HG03575 (cell line): ENCODE results near the gene GATAD2A.
"Not testable (repeated sequence)": the region's sequence is repeated elsewhere in the genome, so short reads cannot be mapped to it uniquely, and the experiment has no call there.

Source experiments
- ATAC-seq: cut with Tn5 transposase; IDR thresholded peaks from one replicate; pipeline ENCODE4 v1.9.1; 2021; ENCODE audit not compliant: unreplicated experiment, insufficient number of reproducible peaks, low FRiP score; ENCODE audit errors: extremely low read depth

GATAD2A gene

DNA sequence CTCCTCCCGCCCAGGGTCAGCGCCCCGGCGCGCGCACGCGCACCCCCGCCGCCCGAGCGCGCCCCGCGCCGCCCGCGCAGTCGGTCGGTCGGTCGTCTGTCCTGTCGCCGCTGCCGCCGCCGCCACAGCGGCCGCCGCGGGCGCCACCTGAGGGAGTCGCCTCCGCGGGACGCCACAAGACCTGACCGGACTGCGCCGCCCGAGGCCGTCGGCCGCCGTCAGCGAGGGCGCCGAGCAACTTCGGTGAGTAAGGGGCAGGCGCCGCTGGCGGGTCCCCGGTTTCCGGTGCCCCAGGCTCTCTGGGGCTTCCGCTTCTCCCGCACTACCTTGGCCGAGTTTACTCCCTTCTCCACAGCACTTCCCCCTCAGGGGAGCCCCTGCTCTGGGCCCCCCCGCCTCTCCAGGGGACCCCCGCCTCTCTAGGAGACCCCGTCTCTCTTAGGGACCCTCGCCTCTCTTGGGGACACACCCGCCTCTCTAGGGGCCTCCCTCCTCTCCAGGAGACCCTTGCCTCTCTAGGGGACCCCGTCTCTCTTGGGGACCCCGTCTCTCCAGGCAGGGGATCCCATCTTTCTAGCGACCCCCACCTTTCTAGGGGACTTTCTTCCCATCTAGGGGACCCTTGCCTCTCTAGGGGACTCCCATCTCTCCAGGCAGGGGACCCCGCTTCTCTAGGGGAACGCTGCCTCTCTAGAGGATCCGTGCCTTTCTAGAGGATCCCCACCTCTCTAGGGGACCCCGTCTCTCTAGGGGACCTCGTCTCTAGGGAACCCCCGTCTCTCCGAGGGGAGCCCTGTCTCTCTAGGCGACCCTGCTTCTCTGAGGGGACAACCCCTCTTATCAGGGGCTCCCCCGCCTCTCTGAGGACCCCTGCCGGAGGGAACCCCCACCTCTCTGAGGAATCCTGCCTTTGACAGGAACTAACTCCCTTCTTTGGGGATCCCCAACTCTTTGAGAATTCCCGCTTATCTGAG lies 19.3 kb upstream of the GATAD2A start:
- ATAC-seq, result no peak

DNA sequence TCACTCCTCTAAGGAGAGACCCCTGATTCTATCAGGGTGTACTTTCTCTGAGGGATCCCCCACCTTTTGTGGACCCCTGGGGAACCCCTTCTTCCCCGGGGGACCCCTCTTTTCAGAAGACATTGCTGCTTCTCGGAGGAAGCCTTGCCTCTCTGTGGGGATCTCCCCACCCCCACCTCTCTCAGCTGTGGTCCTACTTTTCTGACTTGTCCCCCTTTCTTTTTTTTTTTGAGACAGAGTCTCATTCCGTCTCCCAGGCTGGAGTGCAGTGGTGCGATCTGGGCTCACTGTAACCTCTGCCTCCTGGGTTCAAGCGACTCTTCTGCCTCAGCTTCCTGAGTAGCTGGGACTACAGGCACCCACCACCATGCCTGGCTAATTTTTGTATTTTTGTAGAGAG lies 18.4 kb upstream of the GATAD2A start:
- no peak for ATAC-seq

DNA sequence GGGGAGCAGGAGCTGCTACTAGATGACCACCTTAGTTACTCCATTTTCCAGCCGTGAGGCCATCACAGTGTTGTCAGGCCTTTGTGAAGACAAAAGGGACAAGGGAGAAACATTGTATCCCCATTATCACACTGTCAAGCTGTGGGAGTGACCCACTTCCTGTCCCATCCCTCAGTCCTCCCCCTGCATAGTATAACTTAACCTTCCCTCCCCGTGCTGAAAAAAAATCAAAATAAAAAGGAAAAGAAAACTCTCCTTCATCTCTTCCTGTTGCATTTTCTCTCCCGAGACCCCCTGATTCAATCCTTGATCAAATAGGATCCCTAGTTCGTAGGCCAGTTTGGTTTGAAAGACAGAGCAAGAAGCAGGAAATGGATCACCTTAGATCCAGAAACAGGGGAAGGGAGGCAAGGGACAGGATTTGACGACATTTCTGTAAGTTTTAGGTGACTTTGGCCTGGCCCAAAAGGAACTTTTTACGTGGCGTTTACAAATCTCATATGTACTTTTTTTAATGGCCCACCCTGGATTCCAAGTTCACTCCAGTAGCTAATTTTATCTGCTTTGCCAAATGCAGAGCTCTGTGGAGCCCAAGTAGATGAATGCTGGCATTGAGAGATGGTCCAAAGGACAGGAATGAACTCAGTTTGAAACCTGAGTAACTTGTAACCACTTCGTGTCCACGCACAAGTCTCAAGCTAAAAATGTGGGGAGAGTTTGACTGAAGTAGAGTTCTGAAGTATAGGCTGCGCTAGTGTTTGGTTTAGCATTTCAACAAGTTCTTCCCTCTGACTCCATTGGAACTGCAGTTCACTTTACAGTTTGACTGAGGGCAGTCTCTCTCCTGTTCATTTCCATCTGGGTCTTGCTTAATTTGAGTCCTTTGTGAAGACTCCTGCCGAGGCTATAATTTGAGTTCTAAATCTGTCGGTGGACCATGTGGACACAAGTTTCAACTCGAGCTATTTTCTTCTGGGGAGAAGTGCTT lies 16.6 kb upstream of the GATAD2A start:
- no peak for ATAC-seq

- ATAC-seq, result not testable (repeated sequence)
Measured at GRCh38 chr19:19389683-19390082, 15.8 kb upstream of the GATAD2A start.

DNA sequence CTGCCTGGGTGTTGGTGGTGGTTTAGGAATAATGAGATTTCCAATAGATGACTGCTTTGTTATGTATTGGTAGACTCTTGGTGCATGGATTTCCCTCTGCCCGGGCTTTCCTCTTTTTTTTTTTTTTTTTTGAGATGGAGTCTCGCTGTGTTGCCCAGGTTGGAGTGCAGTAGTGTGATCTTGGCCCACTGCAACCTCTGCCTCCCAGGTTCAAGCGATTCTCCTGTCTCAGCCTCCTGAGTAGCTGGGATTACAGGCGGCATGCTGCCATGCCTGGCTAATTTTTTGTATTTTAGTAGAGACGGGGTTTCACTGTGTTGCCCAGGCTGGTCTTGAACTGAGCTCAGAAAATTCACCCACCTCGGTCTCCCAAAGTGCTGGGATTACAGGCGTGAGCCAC lies 11.1 kb upstream of the GATAD2A start:
- ATAC-seq, result not testable (repeated sequence)

DNA sequence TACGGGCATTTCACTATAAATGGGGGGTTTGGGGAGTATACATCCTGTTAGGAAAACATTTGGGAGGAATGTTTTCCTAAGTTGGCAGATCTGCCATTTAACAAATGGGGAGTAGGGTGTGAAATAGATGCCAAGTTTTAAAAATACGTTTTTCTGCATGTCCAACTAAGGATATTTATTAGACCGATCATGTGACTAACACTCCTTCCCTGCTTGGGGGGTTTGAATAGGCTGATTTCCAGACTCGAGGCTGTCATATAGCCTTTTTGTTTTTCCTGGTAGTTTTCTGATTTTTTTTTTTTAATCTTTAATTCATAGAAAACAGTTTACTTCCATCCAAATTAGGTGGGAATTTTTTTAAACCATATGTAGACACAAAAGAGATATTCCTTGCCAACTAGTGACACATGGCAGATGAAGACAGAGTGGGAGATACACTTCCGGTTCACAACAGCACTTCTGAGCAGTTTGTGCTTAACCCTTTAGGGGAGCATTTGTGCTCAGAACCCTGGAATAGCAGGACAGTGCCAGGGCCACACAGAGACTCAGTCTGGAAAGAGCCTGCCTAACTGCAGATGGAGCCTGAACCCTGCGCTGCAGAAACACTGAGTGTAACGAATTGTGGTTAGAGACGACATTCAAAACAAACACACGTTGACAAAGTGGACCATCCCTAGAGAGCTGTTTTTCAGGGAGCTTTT lies 5.6 kb upstream of the GATAD2A start:
- no peak for ATAC-seq

DNA sequence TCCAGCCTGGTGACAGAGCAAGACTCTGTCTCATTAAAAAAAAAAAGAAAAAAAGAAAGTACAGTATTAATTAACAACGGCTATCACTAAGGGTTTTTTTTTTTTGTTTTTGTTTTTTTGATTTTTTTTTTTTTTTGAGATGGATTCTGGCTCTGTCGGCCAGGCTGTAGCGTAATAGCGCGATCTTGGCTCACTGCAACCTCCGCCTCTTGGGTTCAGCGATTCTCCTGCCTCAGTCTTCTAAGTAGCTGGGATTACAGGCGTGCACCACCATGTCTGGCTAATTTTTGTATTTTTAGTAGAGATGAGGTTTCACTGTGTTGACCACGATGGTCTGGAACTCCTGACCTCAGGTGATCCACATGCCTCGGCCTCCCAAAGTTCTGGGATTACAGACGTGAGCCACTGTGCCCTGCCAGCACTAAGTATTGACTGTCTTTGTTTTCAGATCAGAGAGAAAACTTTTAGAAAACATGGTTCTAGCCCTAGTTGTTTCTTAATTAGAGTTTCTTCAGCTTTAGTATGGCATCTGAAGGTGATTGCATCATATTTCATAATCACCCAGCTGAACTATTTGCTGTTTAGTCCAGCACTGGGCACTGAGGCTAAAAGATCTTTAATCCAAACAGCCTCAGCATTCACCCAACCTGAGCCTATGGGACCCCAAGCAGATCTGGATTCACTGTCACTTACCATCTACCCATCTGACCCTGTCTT lies 2.7 kb upstream of the GATAD2A start:
- no peak for ATAC-seq

GRCh38 chr19:19403373-19403901 lies 2.0 kb upstream of the GATAD2A start:
- no peak for ATAC-seq

- no peak for ATAC-seq
Measured at GRCh38 chr19:19405971-19406877, 749 bp downstream of the GATAD2A start.

DNA sequence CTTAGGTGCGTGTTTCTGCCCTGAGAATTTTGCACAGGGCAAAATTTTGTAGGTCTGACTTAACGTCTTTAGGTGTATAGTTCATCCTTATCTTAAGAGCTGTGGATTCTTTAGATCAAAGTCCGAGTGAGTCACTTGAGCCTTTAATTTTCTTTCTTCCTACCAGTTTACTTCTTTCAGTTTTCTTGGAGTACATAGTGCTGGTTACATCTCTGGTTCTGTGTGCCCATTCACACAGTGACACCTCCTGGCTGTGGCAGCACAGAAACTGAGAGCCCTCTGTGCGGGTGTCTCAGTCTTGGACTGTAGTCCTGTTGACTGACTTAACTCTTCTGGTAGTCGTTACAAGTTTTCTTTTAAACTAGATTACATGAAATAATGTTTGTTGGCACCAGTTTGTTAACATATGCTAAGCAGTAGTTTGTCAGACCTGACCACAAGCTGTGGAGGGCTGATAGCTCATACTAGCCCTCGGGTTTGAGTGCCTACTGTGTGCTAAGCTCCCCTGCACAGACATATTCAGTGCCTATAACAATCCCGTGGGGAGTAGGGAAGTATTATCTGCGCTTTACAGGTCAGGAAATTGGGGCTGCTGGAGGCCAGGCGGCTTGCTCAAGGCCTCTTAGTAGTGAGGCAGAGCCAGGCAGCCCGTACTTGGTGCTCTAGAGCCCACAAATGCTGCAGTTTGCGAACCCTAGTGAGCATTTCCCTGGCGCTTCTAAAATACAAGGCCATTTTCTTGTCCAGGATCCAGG lies 1.6 kb downstream of the GATAD2A start:
- ATAC-seq, result no peak

DNA sequence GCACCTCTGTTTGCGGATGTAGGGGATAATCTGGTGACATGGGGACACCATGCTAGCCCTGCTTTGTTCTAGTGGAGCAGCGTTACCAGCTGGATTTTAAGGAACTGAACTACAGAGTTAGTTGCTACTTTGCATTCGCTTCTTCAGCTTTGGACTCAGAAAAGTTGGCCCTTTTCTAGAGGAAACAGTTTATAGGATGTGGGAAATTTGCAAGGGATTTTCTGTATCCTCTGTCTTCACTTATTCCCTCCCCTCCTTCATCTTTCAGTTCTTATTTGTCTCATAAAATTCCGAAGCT lies 2.1 kb downstream of the GATAD2A start:
- ATAC-seq, result no peak

GRCh38 chr19:19409205-19409604 lies 3.7 kb downstream of the GATAD2A start:
- ATAC-seq, result no peak

DNA sequence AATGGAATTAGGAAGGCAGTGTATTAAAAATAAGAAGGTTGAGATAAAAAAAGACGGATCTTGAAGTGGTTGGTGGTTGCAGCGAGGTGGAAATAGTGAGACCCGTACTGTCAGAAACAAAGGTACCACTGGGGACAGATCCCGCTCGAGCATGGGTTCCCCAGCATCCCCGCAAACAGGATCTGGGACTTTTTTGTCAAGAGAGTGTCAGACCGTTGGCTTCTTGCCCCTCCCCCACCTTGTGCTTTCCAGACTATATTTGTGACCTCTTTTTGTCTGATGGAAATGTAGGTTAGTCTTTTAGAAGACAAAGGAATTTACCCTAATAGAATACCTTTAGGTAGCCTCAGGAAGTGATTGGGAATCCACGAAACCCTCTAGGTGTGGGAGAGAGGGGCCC lies 4.2 kb downstream of the GATAD2A start:
- no peak for ATAC-seq

- no peak for ATAC-seq
Measured at GRCh38 chr19:19410553-19411550, 5.4 kb downstream of the GATAD2A start.

DNA sequence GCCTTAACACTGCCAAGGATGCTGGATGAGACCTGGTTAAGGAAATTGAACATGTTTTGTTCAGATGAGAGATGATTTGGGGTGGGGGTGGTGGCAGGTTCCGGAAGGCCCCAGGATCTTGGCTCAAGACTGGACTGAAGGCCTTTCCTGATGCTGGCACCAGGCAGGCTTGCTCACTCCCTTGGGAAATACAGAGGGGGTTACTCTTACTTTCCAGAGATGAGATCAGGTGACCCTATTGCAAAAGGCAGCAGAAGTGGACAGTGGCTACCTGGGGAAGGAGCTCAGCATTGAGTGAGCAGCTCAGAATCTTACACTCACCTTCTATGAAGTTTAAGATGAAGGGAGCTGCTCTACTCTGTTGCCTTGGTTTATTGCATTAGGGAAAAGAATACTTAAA lies 10.8 kb downstream of the GATAD2A start:
- no peak for ATAC-seq

DNA sequence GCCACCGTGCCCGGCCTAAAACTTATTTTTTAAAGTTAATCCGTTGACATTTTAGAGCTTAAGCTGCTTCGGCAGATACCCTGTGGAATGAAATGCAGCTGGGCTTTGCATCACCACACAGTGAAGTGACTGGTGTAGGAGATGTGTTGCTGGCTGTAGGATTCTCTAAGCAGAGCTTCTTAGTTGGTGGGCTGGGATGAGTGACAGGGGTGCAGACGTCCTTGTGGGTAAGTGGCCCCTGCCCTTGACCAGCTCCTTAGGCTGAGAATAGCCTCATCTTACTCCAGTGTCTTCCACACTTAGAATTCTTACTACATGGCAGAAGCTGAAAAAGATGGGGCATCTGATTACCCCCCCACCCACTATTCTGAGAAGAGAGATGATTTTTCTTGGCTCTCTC lies 11.6 kb downstream of the GATAD2A start:
- no peak for ATAC-seq
